ENCODE data around the gene KCTD18.

The KCTD18 gene

DNA sequence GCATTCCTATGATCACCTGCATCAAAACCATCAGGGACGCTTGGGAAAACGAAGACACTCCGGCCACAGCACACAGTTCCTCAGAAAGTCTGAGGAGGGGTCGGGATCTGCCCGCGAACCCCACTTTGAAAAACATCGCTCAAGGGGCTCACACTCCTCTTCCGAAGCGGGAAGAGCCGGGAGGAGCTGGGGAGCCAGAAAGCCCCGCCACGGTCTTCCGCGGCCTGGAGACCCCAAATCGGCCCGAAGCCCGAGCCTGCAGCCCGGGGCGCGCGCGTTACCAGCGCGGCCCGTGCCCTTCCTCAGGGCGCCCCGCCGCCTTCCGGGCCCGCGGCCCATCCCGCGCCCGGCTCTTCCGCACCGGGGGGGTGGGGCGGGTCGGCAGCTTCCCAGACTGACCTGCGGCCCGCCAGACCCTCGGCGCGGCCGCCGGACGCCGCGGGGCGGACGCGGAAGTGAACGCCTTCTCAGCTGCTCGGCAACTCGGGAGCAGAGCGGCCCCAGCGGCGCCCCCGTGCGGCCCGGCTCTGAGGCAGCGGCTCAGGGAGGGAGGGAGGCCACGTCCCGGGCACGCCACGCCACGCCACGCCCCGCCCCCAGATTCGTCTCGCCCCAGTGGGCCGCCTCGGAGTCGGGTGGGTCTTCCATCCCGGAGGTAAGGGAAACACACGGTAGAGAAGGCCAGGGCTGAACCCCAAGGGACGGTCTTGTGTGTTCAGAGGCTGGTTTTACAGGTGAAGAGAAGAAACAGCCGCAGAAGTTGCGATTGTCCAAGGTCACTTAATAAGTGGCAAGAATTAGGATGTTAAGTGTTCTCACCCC, at the start of gene KCTD18:
Gene KCTD18, minus strand, starts transcription at position 457 of the 822 bp plus-strand sequence. CDS start 3,052 bp downstream, outside the sequence.
- peak; percentile 95 for DNase-seq

DNA sequence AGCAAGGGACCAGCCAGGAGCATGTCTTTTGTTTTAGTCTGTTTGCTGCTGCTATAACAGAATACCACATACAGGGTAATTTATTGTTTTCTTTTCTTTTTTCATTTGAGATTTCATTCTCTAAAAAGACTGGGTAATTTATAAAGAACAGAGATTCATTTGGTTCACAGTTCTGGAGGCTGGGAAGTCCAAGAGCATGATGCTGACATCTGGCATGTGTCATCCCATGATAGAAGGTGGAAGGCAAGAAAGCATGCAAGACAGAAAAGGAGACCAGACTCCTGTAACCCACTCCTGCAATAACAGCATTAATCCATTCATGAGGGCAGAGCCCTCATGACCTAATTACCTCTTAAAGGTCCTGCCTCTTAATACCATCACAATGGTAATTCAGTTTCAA, 30.9 kb upstream of the KCTD18 start:
- no peak for DNase-seq

DNA sequence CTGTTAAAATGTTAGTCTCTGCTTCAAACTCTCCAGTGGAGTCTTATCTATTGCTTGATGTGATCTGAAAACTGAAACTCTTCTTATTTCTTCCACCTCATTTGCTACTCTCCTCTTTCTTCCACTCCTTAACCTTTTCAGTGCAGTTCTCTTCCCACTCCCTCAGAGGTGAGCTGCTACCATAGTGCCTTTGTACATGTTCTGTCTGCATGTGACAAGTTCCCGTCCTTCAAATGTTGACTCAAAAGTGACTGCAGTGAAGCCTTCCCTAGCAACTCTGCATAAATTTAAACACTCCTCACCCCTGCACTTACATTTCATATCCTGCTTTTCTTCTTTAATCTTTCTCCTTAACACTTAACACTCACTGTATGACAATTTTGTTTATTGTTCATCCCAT, 28.3 kb upstream of the KCTD18 start:
- DNase-seq = no peak

DNA sequence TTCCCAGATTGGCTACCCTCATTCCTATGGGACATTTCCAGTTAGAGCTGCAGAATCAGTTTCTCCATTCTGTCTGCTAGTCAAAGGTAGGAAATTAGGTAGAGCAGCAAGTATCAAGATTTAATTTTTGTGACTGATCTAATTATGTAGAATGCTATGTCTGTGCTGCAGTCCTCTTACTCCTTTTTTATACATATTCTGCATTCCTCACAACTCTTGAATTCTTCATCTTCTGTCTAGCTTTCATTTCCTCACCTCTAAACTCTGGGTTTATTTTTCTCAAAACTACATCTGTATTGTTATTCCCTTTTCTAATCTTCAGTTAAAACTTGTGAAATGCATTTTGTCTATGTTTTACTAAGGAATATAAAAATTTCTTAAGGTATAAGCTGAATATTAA, 24.7 kb upstream of the KCTD18 start:
- DNase-seq = no peak

DNA sequence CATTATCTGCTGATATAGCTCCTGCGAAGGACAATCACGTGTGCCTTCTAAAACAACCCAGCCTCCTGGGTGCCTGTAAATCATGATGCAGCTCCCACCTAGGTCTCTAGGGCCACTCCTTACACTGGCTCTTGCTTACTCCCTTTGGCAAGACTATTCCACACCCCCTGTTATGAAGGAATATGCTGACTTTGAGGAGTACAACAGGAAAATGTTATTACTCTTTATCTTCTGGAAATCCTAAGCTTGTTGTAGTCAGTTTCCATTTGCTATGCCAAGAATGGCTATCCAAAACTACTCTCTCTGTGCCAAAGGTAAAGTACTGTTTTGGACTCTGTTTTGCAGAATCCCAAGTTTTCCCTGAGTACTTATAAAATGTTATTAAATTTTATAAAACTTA, 23.9 kb upstream of the KCTD18 start:
- DNase-seq = no peak

DNA sequence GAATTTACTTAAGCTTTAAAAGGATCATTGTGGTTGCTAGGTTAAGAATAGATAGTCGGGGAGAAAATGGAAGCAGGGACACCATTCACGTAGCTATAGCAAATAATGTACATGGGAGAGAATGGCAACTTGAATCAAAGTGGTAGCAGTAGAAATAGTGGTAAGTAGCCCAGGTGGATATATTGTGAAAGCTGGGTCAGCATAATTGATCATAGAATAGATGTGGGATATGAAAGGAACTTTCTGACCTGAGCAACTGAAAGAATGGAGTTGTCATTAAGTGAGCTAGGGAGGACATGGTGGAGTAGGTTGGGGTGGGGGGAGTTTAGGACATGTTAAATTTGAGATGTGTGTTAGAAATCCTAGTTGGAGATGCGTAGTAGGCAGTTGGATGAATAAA, 18.4 kb upstream of the KCTD18 start:
- no peak for DNase-seq

DNA sequence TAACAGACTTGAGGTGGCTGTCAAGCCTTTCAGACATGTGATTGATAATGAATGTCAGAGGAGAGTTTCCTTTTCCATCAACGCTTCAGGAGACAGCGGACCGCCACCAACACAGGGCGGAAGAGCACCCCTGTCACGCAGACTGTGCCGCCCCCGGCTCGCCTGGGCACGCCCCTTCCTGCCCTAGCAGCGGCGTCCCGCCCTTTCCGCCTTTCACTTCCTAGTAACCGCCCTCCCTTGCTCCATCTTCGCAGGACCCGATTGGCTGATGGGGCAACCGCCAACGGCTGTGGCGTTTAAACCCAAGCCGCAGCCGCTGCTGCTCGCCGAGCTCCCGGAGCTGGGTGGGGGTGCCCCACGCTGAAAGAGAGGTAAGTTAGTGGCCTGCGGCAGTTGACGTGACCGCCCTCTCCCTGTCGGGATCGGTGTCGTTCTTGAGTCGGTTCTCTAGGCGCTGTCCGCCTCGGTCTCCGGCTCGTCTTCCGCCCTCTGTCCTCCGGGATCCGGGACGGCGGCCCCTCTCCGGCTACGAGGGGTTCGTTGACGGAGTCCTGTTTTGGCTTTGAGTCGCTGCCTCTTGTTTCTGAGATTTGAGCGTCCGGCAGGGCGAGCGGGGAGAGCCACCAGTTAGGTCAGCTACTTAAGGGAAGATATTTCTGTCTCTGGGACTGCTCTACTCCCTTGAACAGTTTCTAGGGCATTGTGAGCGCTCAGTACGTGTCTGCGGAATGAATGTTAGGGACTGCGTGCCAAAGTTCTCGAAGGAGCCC, 16.2 kb upstream of the KCTD18 start, which contains the start of gene SGO2:
Gene SGO2, plus strand, starts transcription at position 326 of the 770 bp plus-strand sequence. CDS start 6,769 bp downstream, outside the sequence.
- DNase-seq = peak; percentile 97

DNA sequence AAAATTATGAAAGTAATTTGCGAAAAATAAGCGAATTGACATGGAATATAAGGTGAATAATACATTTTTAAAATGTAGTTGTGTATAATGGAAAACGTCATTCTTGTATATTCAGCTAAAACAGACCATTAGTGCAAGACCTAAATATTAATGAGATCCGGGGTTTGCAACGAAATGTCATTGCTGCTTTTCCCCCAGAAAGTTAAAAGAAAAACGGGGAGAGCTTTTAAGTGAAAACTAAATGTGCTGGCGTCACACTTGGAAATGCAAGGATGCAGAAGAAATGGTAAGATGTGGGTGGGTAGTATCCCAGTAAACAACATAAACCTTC, 15.6 kb upstream of the KCTD18 start:
- no peak for DNase-seq

DNA sequence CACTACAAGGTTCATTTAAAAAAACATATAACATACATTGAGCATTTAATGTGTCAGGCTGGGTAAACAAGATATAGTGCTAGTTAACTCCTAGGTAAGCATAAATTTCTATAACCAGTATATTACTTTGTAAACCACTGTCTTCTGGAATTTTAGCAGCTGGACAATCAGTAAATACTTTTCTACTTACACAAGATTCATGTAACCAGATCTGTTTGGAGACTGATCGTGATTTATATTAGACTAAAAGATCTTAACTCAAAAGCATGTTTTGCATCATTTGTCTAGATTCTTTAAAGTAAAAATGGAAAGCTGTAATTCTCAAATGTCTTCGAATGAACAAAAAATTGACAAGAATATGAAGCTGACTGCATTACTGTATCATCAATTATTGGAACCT, 15.2 kb upstream of the KCTD18 start:
- no peak for DNase-seq

DNA sequence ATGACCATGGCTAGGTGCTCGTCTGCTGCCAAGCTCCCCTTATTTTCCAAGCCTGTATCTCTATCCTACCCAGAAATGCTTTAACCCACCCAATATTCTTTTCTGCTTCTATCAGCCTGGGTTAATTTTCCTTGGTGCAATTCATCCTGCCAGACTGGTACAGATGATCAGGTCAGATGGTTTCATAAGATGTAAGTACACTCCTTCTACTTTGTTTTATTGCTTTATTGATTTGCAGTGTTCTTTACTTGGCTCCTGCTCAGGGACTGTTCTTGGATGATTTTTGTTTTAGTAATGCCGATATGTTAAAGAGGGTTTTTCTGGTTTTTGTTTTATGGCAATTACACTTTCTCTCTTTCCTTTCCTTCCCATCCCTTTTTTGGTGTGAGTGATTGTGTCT, 13.7 kb upstream of the KCTD18 start:
- no peak for DNase-seq

DNA sequence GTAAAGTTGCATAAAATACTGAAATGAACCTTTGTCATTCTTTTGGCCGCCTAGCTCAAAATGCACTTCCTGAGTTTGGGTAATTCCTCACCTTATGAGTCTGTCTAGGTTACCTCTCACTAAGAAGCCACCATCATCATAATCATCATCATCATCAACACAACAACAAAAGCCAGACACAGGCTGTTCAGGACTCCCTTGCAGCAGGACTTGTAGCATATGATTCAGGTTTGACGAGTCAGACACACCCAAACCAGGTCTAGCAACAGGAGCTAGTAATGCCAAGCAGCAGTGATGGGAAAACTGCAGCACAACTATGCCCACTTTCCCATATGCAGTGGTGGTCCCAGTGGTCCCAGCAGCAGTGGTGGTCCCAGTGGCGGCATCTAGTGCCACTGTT, 13.3 kb upstream of the KCTD18 start:
- DNase-seq = no peak

DNA sequence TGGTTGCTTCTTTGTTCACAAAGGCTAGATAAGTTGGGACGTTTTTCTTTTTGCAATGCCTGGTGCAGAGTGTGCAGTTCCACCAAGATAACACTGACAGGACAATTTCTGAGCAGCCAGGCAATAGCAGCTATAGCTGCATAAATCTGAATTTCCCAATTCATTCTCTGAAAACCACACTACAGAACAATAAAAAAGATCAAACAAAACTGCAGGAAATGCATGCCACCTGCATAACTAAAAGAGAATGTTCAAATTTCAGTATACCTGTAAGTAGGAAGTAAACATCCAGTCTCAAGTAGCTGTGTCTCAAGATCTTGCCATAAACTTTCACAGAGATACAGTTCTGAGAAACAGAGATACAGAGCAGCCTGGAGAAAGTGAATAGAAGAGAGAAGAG, 5.3 kb upstream of the KCTD18 start:
- DNase-seq = no peak

DNA sequence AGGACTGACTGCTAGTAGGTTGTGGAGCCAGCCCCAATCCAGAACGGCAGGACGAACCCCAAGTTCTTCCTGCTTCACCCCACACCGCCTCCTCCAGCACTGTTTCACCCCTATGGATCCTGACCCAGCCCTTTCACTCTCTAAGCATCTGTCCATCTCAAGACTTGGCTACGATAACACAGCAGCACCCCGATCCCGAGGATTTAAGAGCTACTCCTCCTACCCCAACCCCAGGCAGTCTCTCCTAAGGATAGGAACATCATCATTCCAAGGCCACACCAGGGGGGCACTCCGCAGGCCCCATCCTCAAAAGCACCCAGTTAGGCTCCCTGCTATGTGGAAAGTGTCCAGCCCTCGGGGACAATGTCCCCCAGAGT, 645 bp downstream of the KCTD18 start:
- no peak for DNase-seq

DNA sequence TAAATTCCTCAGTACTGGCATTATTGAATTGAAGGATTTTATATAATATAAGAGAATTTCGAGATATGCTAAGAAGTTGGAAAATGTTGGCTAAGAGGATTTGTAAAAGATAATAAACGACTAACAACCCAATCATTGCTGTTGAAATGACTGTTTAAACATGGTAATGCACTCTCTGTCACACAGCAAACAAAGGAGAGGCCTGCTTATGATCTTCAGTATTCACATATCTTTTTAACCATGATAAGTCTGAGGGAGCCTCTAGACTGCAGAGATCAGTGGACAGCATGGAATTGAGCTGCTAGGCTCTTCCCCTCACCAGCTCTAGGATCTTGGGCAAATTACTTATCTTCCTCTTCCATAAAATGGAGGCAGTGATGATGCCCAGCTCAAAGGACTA, 2.7 kb downstream of the KCTD18 start:
- DNase-seq = no peak

DNA sequence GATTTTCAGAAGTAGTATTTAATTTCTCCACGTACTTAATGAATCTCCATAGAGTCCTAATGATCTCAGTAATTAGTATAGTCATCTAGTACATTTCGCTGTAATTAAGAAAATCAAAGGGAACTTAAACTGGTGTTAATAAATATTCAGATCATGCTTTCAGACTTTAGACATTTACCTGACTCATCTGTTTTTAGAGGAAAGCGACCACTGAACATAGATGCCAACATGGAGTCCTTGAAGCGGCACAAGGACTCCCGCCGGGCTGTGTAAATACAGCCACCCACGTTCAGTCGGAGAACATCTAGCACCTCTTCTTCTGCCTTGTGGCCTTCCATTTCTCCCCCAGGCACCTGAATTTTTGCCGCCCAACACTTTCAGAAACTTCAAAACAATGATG, 3.2 kb downstream of the KCTD18 start:
- DNase-seq = no peak

DNA sequence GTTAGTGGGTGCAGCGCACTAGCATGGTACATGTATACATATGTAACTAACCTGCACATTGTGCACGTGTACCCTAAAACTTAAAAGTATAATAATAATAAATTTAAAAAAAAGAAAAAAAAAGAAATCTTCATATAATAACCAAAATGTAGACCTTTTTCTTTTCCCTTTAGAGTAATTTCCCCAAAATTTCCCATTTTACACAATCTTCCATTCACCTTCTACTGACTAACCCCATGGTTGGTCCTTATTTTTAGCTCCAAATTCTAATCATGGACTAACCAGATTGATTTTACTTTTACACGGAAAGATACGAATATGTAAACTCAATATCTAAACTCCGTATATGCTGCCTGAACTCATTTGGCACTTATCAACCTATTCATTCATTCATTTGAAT, 7.7 kb downstream of the KCTD18 start:
- no peak for DNase-seq

DNA sequence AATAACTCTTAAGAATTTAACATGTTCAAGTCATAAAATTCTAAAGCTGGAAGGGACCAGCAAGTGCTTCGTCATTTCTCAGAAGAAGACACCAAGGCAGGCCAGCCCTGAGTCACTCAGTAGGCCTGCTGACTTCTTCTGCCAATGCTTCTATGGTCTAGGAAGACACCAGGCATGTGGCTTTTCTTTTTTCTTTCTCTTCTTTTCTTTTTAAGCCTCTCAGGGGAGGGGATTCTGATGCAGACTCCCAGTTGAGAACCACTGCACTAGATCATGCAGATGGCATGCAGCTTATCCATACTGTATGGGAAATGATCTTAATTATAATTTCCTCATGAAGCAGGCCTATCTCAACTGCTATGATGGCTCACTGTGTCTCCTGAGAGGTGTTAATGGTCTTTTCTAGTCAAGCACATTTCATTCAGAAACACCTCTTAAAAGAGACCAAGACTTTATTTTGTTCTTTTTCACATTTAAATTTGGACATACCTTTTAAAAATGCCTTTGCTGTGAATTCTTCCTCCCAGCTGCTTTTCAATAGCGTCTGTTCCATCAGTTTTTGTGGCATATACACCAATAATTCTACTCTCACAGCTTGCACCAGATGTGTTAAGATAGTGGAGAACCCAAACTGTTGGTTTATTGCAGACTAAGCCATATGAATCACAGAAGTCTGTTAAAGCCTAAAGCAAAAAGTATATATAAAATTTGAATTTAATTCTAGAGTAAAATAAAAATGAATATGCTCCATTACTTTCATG, 11.3 kb downstream of the KCTD18 start:
- DNase-seq = no peak

DNA sequence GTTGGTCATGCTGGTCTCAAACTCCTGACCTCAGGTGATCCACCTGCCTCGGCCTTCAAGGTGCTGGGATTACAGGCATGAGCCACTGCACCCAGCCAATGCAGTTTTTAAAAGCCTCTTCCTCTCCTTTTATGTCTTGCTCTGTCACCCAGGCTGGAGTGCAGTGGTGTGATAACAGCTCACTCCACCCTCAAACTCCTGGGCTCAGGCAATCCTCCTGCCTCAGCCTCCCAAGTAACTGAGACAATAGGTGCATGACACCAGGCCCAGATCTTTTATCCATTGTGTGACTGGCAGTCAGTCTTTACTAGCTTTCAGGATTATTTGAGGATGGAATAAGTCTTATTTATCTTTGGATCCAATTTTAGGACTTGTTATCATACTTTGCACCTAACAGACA, 13.2 kb downstream of the KCTD18 start:
- DNase-seq = no peak

DNA sequence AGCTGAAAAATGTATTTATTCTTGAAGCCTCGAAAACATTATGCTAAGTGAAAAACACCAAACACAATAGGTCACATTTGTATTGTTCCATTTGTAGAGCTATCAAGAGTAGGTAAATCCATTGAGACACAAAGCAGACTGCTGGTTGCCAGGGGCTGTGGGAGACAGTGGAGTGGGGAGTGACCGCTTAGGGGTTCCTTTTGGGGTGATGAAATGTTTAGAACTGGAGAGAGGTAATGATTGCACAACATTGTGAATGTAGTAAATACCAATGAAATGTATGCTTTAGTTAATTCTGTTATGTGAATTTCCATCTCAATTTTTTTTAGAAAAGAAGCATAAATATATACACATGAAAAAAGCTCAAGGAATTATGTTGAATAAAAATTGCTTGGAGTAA, 15.8 kb downstream of the KCTD18 start:
- no peak for DNase-seq

DNA sequence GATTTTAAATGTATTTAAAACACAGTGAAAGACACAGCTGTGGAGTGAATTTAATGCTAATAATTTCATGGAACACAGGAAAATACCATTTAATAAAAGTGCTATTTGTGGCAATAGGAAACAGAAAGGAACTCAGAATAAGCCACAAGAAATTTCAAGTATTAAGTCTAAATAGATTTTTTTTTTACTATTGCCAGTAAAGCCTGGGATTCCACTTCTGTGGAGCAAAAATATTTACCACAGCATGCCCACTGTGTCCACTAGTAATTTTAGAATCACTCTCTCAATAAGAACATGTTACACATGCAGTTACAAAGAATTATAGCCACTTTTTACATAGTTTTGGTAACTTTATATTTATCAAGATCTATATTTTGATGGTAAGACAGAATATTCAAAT, 17.2 kb downstream of the KCTD18 start:
- DNase-seq = no peak

DNA sequence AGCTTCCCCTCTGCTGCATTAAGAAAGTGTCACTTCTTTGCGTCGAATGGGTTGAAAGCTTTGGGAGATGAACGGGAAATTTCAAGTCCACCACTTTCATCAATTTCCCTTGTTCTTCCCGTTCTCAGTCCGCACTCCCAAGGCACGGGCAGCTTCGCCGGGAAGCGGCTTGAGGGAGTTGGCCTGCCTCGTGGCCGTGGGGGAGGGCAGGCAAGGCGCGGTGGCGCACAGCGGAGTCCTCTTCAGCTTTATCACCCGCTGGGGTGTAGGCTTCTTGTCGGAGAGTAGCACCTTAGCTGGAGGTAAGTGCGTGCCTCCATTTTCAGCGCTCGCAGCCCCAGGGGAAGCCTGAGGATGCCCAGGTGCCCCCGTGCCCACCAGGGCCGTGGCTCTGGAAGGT, 19.9 kb downstream of the KCTD18 start:
- no peak for DNase-seq

DNA sequence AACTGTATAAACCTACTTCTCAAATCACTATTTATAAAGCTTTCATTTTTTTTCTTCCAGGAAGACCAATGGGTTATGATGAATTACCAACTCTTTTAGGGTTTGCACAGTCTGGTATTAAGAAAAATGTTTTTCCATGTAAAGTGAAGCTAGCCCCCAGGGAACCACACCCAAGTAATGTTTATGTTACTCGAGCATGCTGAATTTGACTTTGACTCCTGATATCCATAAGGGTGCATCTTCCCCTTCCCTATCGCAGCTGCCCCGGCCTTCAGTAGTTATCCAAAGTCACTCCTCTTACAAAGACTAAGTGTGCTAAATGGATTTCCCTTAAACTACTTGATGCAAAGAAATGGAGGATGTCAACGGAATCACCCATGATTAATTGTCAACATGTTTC, 21.7 kb downstream of the KCTD18 start:
- DNase-seq = no peak

DNA sequence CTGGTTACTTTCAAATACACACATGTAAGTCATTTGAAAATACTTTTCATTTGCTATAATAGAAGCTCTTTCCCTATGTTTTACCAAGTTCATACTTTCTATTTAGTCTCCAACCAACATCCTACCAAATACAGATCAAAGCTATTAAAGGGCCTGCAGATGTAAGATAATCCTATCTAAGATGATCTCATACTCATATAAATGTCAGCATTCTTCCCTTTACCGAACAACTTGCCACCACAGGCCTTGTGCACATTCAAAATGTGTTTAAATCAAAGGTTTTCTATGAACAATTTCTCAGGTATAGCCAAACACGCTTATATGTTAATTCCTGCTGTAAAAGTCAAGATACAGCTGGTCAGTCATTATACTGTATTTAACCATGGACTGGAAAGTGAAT, 23.3 kb downstream of the KCTD18 start:
- no peak for DNase-seq

DNA sequence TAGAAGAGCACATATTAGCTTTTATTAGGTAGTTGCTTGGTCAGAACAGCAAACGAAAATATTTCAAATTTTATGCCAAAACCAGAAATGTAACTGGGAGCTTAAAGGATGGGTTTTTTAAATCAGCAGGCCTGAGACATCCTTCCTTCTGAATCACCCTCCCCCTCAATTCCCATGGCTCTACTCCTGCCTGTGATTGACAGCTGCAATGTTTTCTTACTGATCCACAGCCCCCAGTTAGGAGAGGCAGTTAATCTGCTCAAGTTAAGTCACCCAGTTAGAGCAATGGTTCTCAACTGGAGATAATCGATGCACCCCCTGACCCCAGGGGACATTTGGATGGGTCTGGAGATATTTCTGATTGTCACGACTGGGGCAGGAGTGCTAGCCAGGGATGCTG, 24.9 kb downstream of the KCTD18 start:
- no peak for DNase-seq
